HL-60 (cell line): ENCODE measurements around the gene SEC23IP.
"Not testable (repeated sequence)": the region's sequence is repeated elsewhere in the genome, so short reads cannot be mapped to it uniquely, and the experiment has no call there.

ENCODE experiments used
- DNase-seq, 2 experiments: peaks; one replicate each; pipeline ENCODE4 v3.0.0-alpha.2; 2010 to 2020; ENCODE audit warnings: low read depth in 1 of 2, low spot score in 1 of 2
- H3K27ac ChIP-seq: fragments of 250-450 bp; sonication (Bioruptor Pico); replicated peaks from 2 replicates; pipeline ENCODE4 v1.5.1; 2020; ENCODE audit warnings: mild to moderate bottlenecking, moderate library complexity
- H3K27me3 ChIP-seq: fragments of 250-450 bp; sonication (Bioruptor Pico); 2 replicates; pipeline ENCODE4 v1.5.1; 2021; ENCODE audit warnings: mild to moderate bottlenecking, moderate library complexity; ENCODE audit not compliant: insufficient read depth, poor library complexity, severe bottlenecking
- H3K4me3 ChIP-seq: replicated peaks from 2 replicates; pipeline ENCODE4 v1.5.1; 2011; ENCODE audit warnings: mild to moderate bottlenecking, control low read depth, low read length; ENCODE audit not compliant: insufficient read depth
- GABPA ChIP-seq: IDR thresholded peaks from 2 replicates; pipeline ENCODE4 v1.6.1; 2012; ENCODE audit warnings: low read depth
- POLR2AphosphoS5 ChIP-seq: IDR thresholded peaks from 2 replicates; pipeline ENCODE4 v1.6.1; 2012; ENCODE audit warnings: low read depth
- REST ChIP-seq: IDR thresholded peaks from 2 replicates; pipeline ENCODE4 v1.6.1; 2012; ENCODE audit warnings: low read depth; ENCODE audit not compliant: insufficient replicate concordance
- SPI1 ChIP-seq: IDR thresholded peaks from 2 replicates; pipeline ENCODE4 v1.6.1; 2012; ENCODE audit warnings: low read depth, mild to moderate bottlenecking, borderline replicate concordance
- TF ChIP-seq, protein P1 (sequence below): IDR thresholded peaks from one replicate; pipeline ENCODE4 v1.5.1; 2011; ENCODE audit warnings: low read length, control low read depth, inconsistent platforms; ENCODE audit not compliant: insufficient read depth

The SEC23IP gene

DNA sequence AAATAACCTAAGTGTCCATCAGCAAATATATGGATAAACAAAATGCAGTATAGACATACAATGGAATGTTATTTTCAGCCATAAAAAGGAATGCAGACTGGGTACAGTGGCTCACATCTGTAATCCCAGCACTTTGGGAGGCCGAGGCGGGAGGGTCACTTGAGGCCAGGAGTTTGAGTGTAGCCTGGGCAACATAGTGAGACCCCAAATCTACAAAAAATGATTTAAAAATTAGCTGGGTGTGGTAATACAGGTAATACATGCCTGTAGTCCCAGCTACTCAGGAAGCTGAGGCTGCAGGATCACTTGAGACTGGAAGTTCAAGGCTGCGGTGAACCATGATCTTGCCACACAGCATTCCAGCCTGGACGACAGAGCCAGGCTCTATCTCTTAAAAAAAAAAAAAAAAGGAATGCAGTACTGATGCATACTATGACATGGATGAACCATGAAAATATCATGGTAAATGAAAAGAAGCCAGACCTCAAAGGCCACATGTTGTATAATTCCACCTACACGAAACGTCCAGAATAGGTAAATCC, 26.8 kb upstream of the SEC23IP start:
- DNase-seq: no peak
- TF ChIP-seq, protein P1, sequence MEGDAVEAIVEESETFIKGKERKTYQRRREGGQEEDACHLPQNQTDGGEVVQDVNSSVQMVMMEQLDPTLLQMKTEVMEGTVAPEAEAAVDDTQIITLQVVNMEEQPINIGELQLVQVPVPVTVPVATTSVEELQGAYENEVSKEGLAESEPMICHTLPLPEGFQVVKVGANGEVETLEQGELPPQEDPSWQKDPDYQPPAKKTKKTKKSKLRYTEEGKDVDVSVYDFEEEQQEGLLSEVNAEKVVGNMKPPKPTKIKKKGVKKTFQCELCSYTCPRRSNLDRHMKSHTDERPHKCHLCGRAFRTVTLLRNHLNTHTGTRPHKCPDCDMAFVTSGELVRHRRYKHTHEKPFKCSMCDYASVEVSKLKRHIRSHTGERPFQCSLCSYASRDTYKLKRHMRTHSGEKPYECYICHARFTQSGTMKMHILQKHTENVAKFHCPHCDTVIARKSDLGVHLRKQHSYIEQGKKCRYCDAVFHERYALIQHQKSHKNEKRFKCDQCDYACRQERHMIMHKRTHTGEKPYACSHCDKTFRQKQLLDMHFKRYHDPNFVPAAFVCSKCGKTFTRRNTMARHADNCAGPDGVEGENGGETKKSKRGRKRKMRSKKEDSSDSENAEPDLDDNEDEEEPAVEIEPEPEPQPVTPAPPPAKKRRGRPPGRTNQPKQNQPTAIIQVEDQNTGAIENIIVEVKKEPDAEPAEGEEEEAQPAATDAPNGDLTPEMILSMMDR: no peak
- no peak for TF ChIP-seq REST
- TF ChIP-seq SPI1: no peak
- no peak for TF ChIP-seq POLR2AphosphoS5
- no peak for TF ChIP-seq GABPA
- H3K4me3 ChIP-seq: no peak overlapping the region
- no peak overlapping the region for H3K27ac ChIP-seq
- H3K27me3 ChIP-seq: no peaks in the 10 kb centered on the region

DNA sequence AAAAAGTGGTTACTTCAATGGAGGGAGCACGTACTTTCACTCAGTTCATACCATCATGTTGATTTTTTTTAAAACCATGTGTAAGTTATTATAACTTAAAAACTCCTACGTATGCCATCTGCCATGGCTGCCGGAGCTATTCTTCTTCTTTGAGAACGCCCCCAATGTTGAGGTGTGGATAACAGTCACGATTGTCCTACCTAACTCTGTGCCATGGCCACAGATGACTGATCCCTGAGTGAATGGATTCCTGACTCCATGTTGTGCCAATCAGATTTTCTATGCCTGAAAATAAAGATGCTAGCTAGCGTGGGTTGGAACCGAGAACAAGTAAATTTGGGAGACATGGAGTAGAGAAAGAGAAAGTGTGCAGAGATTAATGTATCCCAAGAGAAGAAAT, 25.2 kb upstream of the SEC23IP start:
- no peaks in the 10 kb centered on the region for H3K27me3 ChIP-seq
- TF ChIP-seq, protein P1: no peak
- no peak for TF ChIP-seq POLR2AphosphoS5
- no peak for TF ChIP-seq GABPA
- no peak for TF ChIP-seq SPI1
- no peak for TF ChIP-seq REST
- DNase-seq: no peak
- H3K27ac ChIP-seq: no peak overlapping the region
- H3K4me3 ChIP-seq: no peak overlapping the region

DNA sequence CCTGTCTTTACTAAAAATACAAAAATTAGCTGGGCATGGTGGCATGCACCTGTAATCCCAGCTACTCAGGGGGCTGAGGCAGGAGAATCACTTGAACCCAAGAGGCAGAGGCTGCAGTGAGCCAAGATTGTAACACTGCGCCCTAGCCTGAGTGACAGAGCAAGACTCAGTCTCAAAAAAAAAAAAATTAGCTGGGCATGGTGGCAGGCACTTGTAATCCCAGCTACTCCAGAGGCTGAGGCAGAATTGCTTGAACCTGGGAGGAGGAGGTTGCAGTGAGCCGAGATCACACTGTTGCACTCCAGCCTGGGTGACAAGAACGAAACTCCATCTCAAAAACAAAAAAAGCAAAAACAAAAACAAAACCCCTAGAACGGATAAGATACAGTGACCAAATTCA, 23.1 kb upstream of the SEC23IP start:
- DNase-seq, H3K27me3 ChIP-seq, H3K27ac ChIP-seq, H3K4me3 ChIP-seq: not testable (repeated sequence)

GRCh38 chr10:119871881-119872609, 20.5 kb upstream of the SEC23IP start:
- DNase-seq: peak in 1 of 2 experiments; percentile 91
- Histone ChIP-seq H3K27ac (peak overlapping the region; percentile 85), H3K4me3 (peak overlapping the region; percentile 85), H3K27me3 (no peaks in the 10 kb centered on the region)
- TF ChIP-seq POLR2AphosphoS5 (no peak), GABPA (peak; percentile 65), REST (no peak)
- TF ChIP-seq, protein P1: no peak
